Ishikawa (cell line): ENCODE data around the gene SPANXN4.

Source experiments
- CEBPB ChIP-seq: IDR thresholded peaks from 2 replicates; pipeline ENCODE4 v1.6.1; 2012
- CREB1 ChIP-seq: IDR thresholded peaks from 2 replicates; pipeline ENCODE4 v1.6.1; 2012; ENCODE audit warnings: low read depth
- EGR1 ChIP-seq: IDR thresholded peaks from 2 replicates; pipeline ENCODE4 v1.6.1; 2012
- EP300 ChIP-seq: IDR thresholded peaks from 2 replicates; pipeline ENCODE4 v1.6.1; 2012; ENCODE audit warnings: borderline replicate concordance
- FOXM1 ChIP-seq: IDR thresholded peaks from 2 replicates; pipeline ENCODE4 v1.6.1; 2012; ENCODE audit warnings: low read depth, borderline replicate concordance
- MAX ChIP-seq: IDR thresholded peaks from 2 replicates; pipeline ENCODE4 v1.6.1; 2012
- NFIC ChIP-seq: IDR thresholded peaks from 2 replicates; pipeline ENCODE4 v1.6.1; 2012
- RAD21 ChIP-seq: IDR thresholded peaks from 2 replicates; pipeline ENCODE4 v1.6.1; 2012; ENCODE audit warnings: low read depth
- REST ChIP-seq: IDR thresholded peaks from 2 replicates; pipeline ENCODE4 v1.6.1; 2012; ENCODE audit warnings: low read depth, mild to moderate bottlenecking
- TAF1 ChIP-seq: IDR thresholded peaks from 2 replicates; pipeline ENCODE4 v1.6.1; 2012; ENCODE audit warnings: low read depth, mild to moderate bottlenecking
- TCF12 ChIP-seq: IDR thresholded peaks from 2 replicates; pipeline ENCODE4 v1.6.1; 2012; ENCODE audit warnings: low read depth
- TEAD4 ChIP-seq: IDR thresholded peaks from 2 replicates; pipeline ENCODE4 v1.6.1; 2012
- USF1 ChIP-seq: IDR thresholded peaks from 2 replicates; pipeline ENCODE4 v1.6.1; 2012
- YY1 ChIP-seq: IDR thresholded peaks from 2 replicates; pipeline ENCODE4 v1.6.1; 2012; ENCODE audit warnings: low read depth
- ZBTB7A ChIP-seq: IDR thresholded peaks from 2 replicates; pipeline ENCODE4 v1.6.1; 2012; ENCODE audit warnings: low read depth

Gene SPANXN4, protein sequence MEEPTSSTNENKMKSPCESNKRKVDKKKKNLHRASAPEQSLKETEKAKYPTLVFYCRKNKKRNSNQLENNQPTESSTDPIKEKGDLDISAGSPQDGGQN

GRCh38 chrX:143025628-143026027, at the start of gene SPANXN4:
TSS of gene SPANXN4 (plus strand) at chrX:143025928. CDS start at chrX:143026015, 87 bp downstream.
- no peak for TF ChIP-seq TCF12
- TF ChIP-seq EP300 = no peak
- no peak for TF ChIP-seq CEBPB
- no peak for TF ChIP-seq EGR1
- TF ChIP-seq MAX = no peak

- no peak for TF ChIP-seq YY1
- no peak for TF ChIP-seq REST
- TF ChIP-seq RAD21 = no peak
- TF ChIP-seq USF1 = no peak
- TF ChIP-seq TAF1 = no peak
- no peak for TF ChIP-seq TEAD4
- no peak for TF ChIP-seq EGR1
- TF ChIP-seq EP300 = no peak
- no peak for TF ChIP-seq TCF12
- TF ChIP-seq CEBPB = no peak
Observed at GRCh38 chrX:142977128-142977914, 48.4 kb upstream of the SPANXN4 start.

DNA sequence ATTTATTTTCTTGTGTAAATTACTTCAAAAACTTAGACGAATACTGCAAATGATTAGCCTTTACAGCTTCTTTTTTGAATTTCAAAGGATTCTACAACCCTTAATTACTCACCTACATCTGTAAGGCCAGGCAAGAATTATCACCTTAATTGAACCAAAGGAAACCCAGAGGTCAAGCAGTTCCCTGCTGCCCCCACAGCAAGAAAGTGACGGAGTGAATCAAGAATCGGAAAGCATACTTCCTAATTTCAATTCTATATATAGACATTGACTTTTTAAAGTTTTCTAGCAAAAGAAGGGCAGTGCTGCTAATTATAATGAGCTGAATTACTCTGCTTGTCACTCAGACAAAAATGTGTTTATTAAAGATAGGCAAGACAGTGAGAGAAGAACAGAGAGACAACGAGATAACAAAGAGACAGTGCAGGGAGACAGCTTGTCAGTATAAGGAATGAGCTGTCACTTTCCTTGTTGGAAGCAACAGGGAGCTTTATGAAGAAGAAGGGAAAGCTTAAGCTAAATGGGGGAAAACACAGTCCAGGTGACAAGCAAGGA, 47.5 kb upstream of the SPANXN4 start:
- TF ChIP-seq USF1 (no peak), NFIC (no peak), EGR1 (no peak), RAD21 (no peak), MAX (no peak), ZBTB7A (no peak), TCF12 (no peak), YY1 (no peak), FOXM1 (no peak), EP300 (no peak), TEAD4 (no peak), CEBPB (no peak), CREB1 (no peak), REST (no peak), TAF1 (no peak)

GRCh38 chrX:142982679-142983078, 43.0 kb upstream of the SPANXN4 start:
- TF ChIP-seq YY1 (no peak), USF1 (no peak), MAX (no peak), RAD21 (no peak), TEAD4 (no peak), FOXM1 (no peak), NFIC (no peak), CEBPB (no peak)

- TF ChIP-seq TCF12 (no peak), ZBTB7A (no peak), USF1 (no peak), NFIC (no peak), EP300 (no peak), TEAD4 (no peak), EGR1 (no peak), CEBPB (no peak), MAX (no peak), YY1 (no peak), RAD21 (no peak), FOXM1 (no peak), CREB1 (no peak), TAF1 (no peak), REST (no peak)
Observed at GRCh38 chrX:142994988-142995387, 30.7 kb upstream of the SPANXN4 start.
